ENCODE results near the gene DNAJC8. TPM values are rescaled to one million over a fixed set of nuclear protein-coding genes. Genes with fewer than 3 reads are reported as not detected.

The DNAJC8 gene
- total RNA-seq, 6 experiments from 2014 or later: 22.2 to 34.4 (median 28.2) TPM

GRCh38 chr1:28197682-28198415, 35.0 kb downstream of the DNAJC8 start:
- TF ChIP-seq POLR2A (IDR thresholded peaks at IDR 0.05) (no peak), CTCF (IDR thresholded peaks at IDR 0.05) (no peak)
- WGBS (ENCODE audit: insufficient coverage, low coverage, low lambda C conversion rate, missing lambda C conversion rate): 92% methylated on average over 10 of the region's 12 CpGs
- peaks cover 6 to 35% (median 23%) of the 10 kb centered on the region in 4 donors for H3K36me3 ChIP-seq
- intact Hi-C loops (cut with DNase I): loop anchor here in 1 of 2 donors (10.0 kb wide), 1 partner anchor 103 kb away; no protein-coding TSS in a partner anchor
- H3K27ac ChIP-seq: no peak overlapping the region
- no peak overlapping the region for H3K4me3 ChIP-seq
- DNase-seq (peak in 1 of 3 donors; percentile 33), ATAC-seq (no peak)
- no peaks in the 10 kb centered on the region for H3K27me3 ChIP-seq
- no peaks in the 10 kb centered on the region for H3K9me3 ChIP-seq
- H3K4me1 ChIP-seq: peaks cover 0 to 19% (median 0%) of the 10 kb centered on the region in 4 donors

- Histone ChIP-seq H3K9me3 (no peaks in the 10 kb centered on the region), H3K36me3 (peaks cover 6 to 26% (median 15%) of the 10 kb centered on the region in 4 donors), H3K27me3 (no peaks in the 10 kb centered on the region), H3K27ac (no peak overlapping the region), H3K4me3 (no peak overlapping the region), H3K4me1 (peaks cover 0 to 19% (median 0%) of the 10 kb centered on the region in 4 donors)
- intact Hi-C loops (cut with DNase I): loop anchor here in 1 of 2 donors (10.0 kb wide), 1 partner anchor 102 kb away; no protein-coding TSS in a partner anchor
- DNase-seq (peak in 1 of 3 donors; percentile 11), ATAC-seq (no peak)
- TF ChIP-seq POLR2A (IDR thresholded peaks at IDR 0.05) (no peak), CTCF (IDR thresholded peaks at IDR 0.05) (no peak)
- 69% methylated on average over 2 of the region's 3 CpGs for WGBS (ENCODE audit: insufficient coverage, low coverage, low lambda C conversion rate, missing lambda C conversion rate)
Measured at GRCh38 chr1:28196330-28196729, 36.5 kb downstream of the DNAJC8 start.

- Histone ChIP-seq H3K4me3 (no peak overlapping the region), H3K4me1 (peaks cover 0 to 19% (median 0%) of the 10 kb centered on the region in 4 donors), H3K36me3 (peaks cover 6 to 20% (median 12%) of the 10 kb centered on the region in 4 donors), H3K9me3 (no peaks in the 10 kb centered on the region), H3K27ac (no peak overlapping the region), H3K27me3 (no peaks in the 10 kb centered on the region)
- DNase-seq (peak in 1 of 3 donors; percentile 50), ATAC-seq (peak in 1 of 4 donors; percentile 68)
- intact Hi-C loops (cut with DNase I): loop anchor here in 1 of 2 donors (10.0 kb wide), 1 partner anchor 101 kb away; no protein-coding TSS in a partner anchor
- no peak for TF ChIP-seq CTCF (IDR thresholded peaks at IDR 0.05)
- TF ChIP-seq POLR2A (IDR thresholded peaks at IDR 0.05): no peak
- 38% methylated on average over 1 of the region's 1 CpG for WGBS (ENCODE audit: insufficient coverage, low coverage, low lambda C conversion rate, missing lambda C conversion rate)
Measured at GRCh38 chr1:28195780-28196179, 37.0 kb downstream of the DNAJC8 start.

GRCh38 chr1:28194326-28195035, 38.3 kb downstream of the DNAJC8 start:
- Histone ChIP-seq H3K4me3 (no peak overlapping the region), H3K9me3 (no peaks in the 10 kb centered on the region), H3K36me3 (peaks cover 0 to 10% (median 6%) of the 10 kb centered on the region in 4 donors), H3K27ac (no peak overlapping the region), H3K27me3 (no peaks in the 10 kb centered on the region), H3K4me1 (peaks cover 0 to 7% (median 0%) of the 10 kb centered on the region in 4 donors)
- intact Hi-C loops (cut with DNase I): loop anchor here in 1 of 2 donors (10.0 kb wide), 1 partner anchor 100 kb away; no protein-coding TSS in a partner anchor
- TF ChIP-seq CTCF (IDR thresholded peaks at IDR 0.05): no peak
- TF ChIP-seq POLR2A (IDR thresholded peaks at IDR 0.05): no peak
- no peak for ATAC-seq
- WGBS (ENCODE audit: insufficient coverage, low coverage, low lambda C conversion rate, missing lambda C conversion rate): 88% methylated on average over 3 of the region's 8 CpGs
- peak in 1 of 3 donors; percentile 28 for DNase-seq
